Effector memory CD4-positive, alpha-beta T cell (primary cell): ENCODE data around the gene FAM83G.

Experiments used
- DNase-seq, 3 donors: peaks; one replicate each; pipeline ENCODE4 v3.0.0-alpha.2; 2020
- H3K27ac ChIP-seq: 2 replicates; pipeline ENCODE4 v1.7.0; 2013; ENCODE audit warnings: mild to moderate bottlenecking, low read length, moderate library complexity; ENCODE audit not compliant: insufficient read depth, poor library complexity, severe bottlenecking
- H3K27me3 ChIP-seq: replicated peaks from 2 replicates; pipeline ENCODE4 v1.7.0; 2013; ENCODE audit warnings: mild to moderate bottlenecking, low read length; ENCODE audit not compliant: insufficient read depth, control insufficient read depth, poor library complexity, severe bottlenecking
- H3K36me3 ChIP-seq: 2 replicates; pipeline ENCODE4 v1.7.0; 2013; ENCODE audit warnings: mild to moderate bottlenecking, low read length, moderate library complexity; ENCODE audit not compliant: control insufficient read depth, insufficient read depth
- H3K4me1 ChIP-seq: 2 replicates; pipeline ENCODE4 v1.7.0; 2013; ENCODE audit warnings: low read length, mild to moderate bottlenecking; ENCODE audit not compliant: control insufficient read depth, insufficient read depth, poor library complexity, severe bottlenecking
- H3K4me3 ChIP-seq: 2 replicates; pipeline ENCODE4 v1.7.0; 2013; ENCODE audit warnings: low read length, low read depth, mild to moderate bottlenecking; ENCODE audit not compliant: insufficient read depth, poor library complexity, severe bottlenecking
- H3K9me3 ChIP-seq: 2 replicates; pipeline ENCODE4 v1.7.0; 2013; ENCODE audit warnings: mild to moderate bottlenecking, low read length, moderate library complexity; ENCODE audit not compliant: control insufficient read depth

FAM83G gene

DNA sequence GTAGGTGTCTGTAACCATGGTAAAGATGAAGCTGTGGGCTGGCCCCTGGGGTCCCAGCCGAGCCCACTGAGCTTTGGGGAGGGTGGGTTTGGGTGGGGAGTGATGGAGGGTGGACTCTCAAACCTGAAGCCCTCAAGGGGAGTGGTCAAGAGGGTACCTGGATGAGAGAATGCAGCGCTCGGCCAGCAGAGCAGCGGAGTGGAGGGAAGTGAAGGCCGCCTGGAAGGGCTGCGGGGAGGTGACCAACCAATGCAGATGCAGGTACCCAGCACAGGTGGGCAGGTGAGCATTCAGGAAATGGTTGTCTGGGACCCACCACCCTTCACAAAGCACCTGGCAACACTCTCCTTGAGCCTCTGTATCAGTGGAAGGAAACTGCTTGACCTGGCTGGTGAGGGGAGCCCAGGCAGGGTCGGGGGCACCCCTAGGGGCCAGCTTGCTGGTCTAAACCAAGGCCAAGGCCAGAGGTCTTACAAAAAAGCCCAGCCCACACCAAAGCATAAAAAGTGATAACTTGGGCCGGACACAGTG lies 56.0 kb downstream of the FAM83G start:
- no peak for DNase-seq
- H3K9me3 ChIP-seq = no peaks in the 10 kb centered on the region
- H3K27me3 ChIP-seq = no peaks in the 10 kb centered on the region
- H3K4me1 ChIP-seq = no peaks in the 10 kb centered on the region
- no peaks in the 10 kb centered on the region for H3K36me3 ChIP-seq
- H3K4me3 ChIP-seq = no peak overlapping the region
- no peak overlapping the region for H3K27ac ChIP-seq

DNA sequence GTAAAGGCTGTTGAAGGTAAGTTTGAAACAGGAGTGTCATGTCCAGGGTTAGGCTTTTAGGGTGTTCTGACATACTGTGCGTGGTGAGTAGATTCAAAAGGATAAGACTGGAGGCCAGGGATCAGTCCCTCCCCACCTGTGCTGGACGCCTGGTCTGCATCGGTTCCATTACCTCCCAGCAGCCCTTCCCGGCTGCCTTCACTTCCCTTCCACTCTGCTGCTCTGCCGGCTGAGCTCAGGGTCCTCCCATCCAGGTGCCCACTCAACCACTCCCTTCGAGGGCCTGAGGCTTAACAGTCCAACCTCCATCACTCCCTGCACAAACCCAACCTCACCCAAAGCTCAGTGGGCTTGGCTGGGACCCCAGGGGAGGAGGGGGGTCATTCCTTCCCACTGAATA lies 56.7 kb downstream of the FAM83G start:
- no peak for DNase-seq
- Histone ChIP-seq H3K9me3 (no peaks in the 10 kb centered on the region), H3K27ac (no peak overlapping the region), H3K4me1 (no peaks in the 10 kb centered on the region), H3K27me3 (no peaks in the 10 kb centered on the region), H3K4me3 (no peak overlapping the region), H3K36me3 (no peaks in the 10 kb centered on the region)

DNA sequence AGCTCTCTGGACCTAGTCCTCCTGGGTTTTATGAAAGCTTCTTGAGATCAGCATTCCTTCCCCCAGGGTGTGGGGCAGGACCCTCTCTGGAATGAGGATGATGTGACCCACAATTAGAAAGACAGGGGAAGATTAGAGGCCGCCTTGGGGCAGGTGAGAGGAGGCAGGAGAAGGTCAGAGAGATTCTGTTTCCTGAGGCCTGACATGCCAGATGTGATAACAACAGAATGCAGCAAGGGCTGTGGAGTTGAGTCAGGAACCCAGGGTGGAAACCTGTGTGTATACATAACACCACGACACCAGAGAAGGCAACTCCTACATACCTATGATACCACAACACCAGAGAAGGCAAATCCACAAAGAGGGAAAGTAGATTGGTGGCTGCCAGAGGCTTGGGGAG lies 58.0 kb downstream of the FAM83G start:
- no peak overlapping the region for H3K4me3 ChIP-seq
- no peaks in the 10 kb centered on the region for H3K27me3 ChIP-seq
- DNase-seq = no peak
- H3K4me1 ChIP-seq = no peaks in the 10 kb centered on the region
- no peak overlapping the region for H3K27ac ChIP-seq
- H3K9me3 ChIP-seq = no peaks in the 10 kb centered on the region
- H3K36me3 ChIP-seq = no peaks in the 10 kb centered on the region

DNA sequence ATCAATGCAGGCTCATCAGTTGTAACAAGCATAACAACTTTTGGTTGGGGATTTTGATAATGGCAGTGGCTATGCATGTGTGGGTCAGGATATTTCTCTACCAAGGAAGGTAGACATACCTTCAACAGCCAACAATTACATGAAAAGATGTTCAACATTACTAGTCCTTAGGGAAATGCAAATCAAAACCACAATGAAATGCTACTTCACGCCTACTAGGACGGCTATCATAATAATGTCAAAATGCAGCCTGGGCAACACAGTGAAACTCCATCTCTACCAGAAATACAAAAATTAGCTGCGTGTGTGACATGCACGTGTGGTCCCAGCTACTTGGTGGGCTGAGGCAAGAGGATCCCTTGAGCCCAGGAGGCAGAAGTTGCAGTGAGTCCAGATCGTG lies 59.9 kb downstream of the FAM83G start:
- H3K27me3 ChIP-seq = no peaks in the 10 kb centered on the region
- H3K27ac ChIP-seq = no peak overlapping the region
- H3K4me3 ChIP-seq = no peak overlapping the region
- no peaks in the 10 kb centered on the region for H3K4me1 ChIP-seq
- H3K9me3 ChIP-seq = no peaks in the 10 kb centered on the region
- DNase-seq = no peak
- no peaks in the 10 kb centered on the region for H3K36me3 ChIP-seq

DNA sequence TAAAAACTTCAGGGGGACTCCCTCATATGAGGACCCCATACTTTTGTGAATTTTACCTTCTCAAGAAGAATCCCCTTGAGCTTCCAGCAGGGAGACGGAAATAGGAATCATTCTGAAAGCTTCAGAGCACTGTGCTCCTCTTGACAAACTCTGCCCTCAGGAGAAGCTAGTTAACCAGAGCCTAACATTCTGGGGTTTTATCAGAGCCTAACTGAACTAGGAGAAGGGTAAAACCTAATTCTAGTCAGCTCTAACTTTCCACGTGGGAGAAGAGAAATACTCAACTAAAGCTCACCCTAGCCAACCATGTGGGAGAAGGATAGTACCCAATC lies 65.9 kb downstream of the FAM83G start:
- Histone ChIP-seq H3K36me3 (no peaks in the 10 kb centered on the region), H3K4me3 (no peak overlapping the region), H3K27me3 (no peaks in the 10 kb centered on the region), H3K27ac (no peak overlapping the region), H3K9me3 (no peaks in the 10 kb centered on the region), H3K4me1 (no peaks in the 10 kb centered on the region)
- no peak for DNase-seq

DNA sequence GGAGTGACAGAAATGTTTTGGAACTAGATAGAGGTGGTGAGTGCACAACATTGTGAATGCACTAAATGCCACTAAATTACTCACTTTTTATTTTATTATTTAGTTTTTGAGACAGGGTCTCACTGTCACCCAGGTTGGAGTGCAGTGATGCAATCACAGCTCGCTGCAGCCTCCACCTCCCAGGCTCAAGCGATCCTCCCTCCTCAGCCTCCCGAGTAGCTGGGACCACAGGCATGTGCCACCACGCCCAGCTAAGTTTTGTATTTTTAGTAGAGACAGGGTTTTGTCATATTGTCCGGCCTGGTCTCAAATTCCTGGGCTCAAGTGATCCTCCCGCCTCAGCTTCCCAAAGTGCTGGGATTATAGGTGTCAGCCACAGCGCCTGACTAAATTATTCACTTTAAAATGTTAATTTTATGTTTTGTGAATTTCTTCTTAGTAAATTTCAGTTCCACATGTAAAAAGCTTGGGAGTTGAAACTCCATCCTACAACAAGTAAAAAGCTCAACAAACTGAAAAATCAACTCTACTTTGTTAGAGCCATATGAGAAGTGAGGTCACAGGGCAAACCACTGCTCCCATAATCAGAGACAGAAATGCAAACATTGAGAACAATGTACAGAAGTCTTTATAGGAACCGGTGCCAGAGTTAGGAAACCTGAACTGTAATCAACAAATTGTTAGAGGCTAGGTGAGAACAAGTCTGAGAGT lies 66.4 kb downstream of the FAM83G start:
- H3K36me3 ChIP-seq = no peaks in the 10 kb centered on the region
- no peak overlapping the region for H3K4me3 ChIP-seq
- H3K9me3 ChIP-seq = no peaks in the 10 kb centered on the region
- H3K4me1 ChIP-seq = no peaks in the 10 kb centered on the region
- H3K27ac ChIP-seq = no peak overlapping the region
- H3K27me3 ChIP-seq = no peaks in the 10 kb centered on the region
- no peak for DNase-seq

DNA sequence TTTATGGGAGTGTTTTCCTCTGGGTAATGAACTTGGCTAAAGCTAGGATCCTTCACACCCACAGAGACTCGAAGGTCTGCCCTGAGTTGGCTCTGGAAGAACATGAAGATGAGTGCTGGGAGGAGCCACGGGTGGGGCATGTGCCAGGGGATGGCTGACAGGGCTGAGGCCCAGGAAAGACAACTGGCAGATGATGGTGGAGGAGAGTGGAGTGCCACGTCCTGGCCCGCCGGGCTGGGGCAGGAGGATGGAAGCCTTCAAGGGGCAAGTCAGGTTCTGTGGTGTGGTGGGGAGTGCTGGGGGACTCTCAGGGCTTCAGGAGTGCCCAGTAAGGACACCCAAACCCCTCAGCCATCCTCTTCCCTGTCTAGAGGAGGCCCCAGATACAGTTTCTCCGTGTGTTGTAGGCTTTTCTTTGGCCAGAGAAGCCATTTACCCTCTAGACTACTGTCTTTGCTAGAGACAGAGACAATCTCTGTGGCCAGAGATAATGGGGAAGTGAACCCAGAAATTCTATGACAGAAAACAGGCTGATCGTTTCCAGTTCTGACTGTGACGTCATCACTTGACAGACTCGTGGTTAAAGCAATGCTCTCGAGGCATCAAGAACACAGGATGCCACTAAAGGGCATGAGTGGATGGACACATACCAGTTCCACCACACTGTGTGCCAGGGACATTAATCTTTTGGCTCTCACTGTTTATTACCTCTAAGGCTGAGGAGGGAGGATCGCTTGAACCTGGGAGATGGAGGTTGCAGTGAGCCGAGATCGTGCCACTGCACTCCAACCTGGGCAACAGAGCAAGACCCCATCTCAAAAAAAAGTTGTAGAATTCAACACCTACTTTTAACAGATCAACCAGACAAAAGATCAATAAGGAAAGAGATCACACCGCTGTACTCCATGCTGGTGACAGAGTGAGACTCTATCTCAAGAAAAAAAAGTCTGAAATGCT lies 71.2 kb downstream of the FAM83G start:
- Histone ChIP-seq H3K4me3 (no peak overlapping the region), H3K9me3 (no peaks in the 10 kb centered on the region), H3K27me3 (no peaks in the 10 kb centered on the region), H3K36me3 (peaks cover 19% of the 10 kb centered on the region), H3K4me1 (peaks cover 2% of the 10 kb centered on the region), H3K27ac (no peak overlapping the region)
- no peak for DNase-seq

DNA sequence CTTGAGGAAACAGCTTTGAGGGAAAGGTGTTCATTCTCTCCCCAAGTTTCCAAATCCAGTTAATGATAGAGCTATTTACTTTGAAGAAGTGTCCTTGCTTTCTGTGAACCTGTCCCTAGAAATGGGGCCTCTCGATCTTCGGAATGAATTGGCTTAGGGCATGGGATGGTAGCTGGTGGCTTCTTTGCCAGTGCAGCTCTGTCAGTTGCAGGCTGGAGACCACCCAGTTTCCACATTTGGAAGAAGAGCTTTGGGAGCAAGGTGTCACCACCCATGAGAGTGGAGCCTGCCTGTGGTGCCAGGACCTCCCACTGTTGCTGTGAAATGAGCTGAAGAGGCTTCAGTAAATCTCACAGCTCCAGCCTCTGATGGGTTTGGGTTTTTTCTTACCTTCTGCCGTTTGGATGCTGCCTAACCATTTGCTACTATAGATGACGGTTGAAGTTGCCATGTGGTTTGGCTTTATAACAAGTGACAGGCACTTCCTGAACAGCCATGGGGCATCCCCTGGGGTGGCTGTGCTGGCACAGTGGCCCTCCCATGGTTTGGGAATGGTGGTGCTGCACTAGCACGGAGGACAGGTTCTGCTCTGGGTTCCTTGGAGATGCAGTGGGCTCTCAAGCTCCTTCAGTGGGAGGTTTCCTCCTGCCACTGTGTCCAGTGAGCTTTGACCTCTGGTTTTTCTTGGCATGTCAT lies 72.1 kb downstream of the FAM83G start:
- no peaks in the 10 kb centered on the region for H3K9me3 ChIP-seq
- no peak overlapping the region for H3K27ac ChIP-seq
- H3K36me3 ChIP-seq = peaks cover 19% of the 10 kb centered on the region
- H3K4me1 ChIP-seq = peaks cover 2% of the 10 kb centered on the region
- H3K4me3 ChIP-seq = no peak overlapping the region
- no peak for DNase-seq
- H3K27me3 ChIP-seq = no peaks in the 10 kb centered on the region

DNA sequence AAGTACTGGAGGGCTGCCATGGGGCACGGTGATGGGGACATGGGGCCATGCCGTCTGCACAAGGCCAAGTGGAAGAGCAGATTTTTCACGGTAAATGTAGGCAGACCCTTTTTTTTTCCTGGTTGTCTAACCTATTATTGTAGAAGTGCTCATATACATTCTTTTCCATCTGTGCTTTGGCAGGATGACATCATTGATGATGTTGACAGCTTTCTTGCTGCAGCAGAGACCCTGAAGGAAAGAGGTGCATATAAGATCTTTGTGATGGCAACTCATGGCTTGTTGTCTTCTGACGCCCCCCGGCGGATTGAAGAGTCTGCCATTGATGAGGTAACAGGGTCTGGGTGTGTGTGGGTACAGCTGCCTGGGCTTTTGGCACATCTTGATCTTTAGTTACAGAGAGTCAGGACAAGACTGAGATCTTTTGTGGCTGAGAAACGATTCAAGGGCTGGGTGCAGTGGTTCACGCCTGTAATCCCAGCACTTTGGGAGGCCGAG lies 75.9 kb downstream of the FAM83G start:
- Histone ChIP-seq H3K27me3 (no peaks in the 10 kb centered on the region), H3K27ac (no peak overlapping the region), H3K36me3 (peaks cover 19% of the 10 kb centered on the region), H3K4me3 (no peak overlapping the region), H3K9me3 (no peaks in the 10 kb centered on the region), H3K4me1 (peaks cover 14% of the 10 kb centered on the region)
- no peak for DNase-seq
